Panc1 (cell line): Measurements from ENCODE around the gene KRTAP3-1.
"Not testable (repeated sequence)": the region's sequence is repeated elsewhere in the genome, so short reads cannot be mapped to it uniquely, and the experiment has no call there.

Source experiments
- TF ChIP-seq, protein P1 (sequence below): fragments of 450-650 bp; IDR thresholded peaks from 2 replicates; pipeline ENCODE4 v1.5.1; 2017; ENCODE audit warnings: mild to moderate bottlenecking
- TF ChIP-seq, protein P2 (sequence below), 2 experiments: IDR thresholded peaks; 2 replicates each; pipeline ENCODE4 v1.6.1; 2011 to 2012; ENCODE audit warnings: low read depth in 2 of 2, control low read depth in 1 of 2, low read length in 1 of 2, mild to moderate bottlenecking in 1 of 2, moderate library complexity in 1 of 2; ENCODE audit not compliant: insufficient read depth in 1 of 2

DNA sequence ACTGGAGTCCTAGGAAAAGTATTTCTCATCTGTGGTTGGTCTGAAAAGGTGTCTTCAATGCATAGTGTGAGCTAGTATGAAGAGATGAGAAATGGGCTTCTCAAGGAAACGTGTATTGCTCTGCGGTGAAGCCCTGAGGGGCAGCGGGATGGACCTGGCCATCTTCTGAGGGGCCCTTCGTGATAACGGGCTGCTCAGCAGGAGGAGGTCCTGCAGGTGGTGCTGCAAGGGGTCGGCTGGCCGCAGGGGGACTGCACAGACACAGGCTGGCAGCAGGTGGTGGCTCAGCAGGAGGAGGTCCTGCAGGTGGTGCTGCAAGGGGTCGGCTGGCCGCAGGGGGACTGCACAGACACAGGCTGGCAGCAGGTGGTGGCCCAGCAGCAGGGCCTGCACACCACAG, 45.6 kb upstream of the KRTAP3-1 start:
- TF ChIP-seq, protein P1, sequence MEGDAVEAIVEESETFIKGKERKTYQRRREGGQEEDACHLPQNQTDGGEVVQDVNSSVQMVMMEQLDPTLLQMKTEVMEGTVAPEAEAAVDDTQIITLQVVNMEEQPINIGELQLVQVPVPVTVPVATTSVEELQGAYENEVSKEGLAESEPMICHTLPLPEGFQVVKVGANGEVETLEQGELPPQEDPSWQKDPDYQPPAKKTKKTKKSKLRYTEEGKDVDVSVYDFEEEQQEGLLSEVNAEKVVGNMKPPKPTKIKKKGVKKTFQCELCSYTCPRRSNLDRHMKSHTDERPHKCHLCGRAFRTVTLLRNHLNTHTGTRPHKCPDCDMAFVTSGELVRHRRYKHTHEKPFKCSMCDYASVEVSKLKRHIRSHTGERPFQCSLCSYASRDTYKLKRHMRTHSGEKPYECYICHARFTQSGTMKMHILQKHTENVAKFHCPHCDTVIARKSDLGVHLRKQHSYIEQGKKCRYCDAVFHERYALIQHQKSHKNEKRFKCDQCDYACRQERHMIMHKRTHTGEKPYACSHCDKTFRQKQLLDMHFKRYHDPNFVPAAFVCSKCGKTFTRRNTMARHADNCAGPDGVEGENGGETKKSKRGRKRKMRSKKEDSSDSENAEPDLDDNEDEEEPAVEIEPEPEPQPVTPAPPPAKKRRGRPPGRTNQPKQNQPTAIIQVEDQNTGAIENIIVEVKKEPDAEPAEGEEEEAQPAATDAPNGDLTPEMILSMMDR, result not testable (repeated sequence)
- TF ChIP-seq, protein P2, sequence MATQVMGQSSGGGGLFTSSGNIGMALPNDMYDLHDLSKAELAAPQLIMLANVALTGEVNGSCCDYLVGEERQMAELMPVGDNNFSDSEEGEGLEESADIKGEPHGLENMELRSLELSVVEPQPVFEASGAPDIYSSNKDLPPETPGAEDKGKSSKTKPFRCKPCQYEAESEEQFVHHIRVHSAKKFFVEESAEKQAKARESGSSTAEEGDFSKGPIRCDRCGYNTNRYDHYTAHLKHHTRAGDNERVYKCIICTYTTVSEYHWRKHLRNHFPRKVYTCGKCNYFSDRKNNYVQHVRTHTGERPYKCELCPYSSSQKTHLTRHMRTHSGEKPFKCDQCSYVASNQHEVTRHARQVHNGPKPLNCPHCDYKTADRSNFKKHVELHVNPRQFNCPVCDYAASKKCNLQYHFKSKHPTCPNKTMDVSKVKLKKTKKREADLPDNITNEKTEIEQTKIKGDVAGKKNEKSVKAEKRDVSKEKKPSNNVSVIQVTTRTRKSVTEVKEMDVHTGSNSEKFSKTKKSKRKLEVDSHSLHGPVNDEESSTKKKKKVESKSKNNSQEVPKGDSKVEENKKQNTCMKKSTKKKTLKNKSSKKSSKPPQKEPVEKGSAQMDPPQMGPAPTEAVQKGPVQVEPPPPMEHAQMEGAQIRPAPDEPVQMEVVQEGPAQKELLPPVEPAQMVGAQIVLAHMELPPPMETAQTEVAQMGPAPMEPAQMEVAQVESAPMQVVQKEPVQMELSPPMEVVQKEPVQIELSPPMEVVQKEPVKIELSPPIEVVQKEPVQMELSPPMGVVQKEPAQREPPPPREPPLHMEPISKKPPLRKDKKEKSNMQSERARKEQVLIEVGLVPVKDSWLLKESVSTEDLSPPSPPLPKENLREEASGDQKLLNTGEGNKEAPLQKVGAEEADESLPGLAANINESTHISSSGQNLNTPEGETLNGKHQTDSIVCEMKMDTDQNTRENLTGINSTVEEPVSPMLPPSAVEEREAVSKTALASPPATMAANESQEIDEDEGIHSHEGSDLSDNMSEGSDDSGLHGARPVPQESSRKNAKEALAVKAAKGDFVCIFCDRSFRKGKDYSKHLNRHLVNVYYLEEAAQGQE (IDR thresholded peaks at IDR 0.05; ENCODE audit: insufficient read depth in 1 of 2, low read depth in 2 of 2, low read length in 1 of 2), result not testable (repeated sequence)
